CD4-positive, alpha-beta T cell treated with Interferon gamma for 1 hour (primary cell): ENCODE data around the gene ASCC2.
"Not testable (repeated sequence)": the region's sequence is repeated elsewhere in the genome, so short reads cannot be mapped to it uniquely, and the experiment has no call there.

Experiments used
- DNase-seq: peaks from one replicate; pipeline ENCODE4 v3.0.0-alpha.2; 2020

ASCC2 gene

DNA sequence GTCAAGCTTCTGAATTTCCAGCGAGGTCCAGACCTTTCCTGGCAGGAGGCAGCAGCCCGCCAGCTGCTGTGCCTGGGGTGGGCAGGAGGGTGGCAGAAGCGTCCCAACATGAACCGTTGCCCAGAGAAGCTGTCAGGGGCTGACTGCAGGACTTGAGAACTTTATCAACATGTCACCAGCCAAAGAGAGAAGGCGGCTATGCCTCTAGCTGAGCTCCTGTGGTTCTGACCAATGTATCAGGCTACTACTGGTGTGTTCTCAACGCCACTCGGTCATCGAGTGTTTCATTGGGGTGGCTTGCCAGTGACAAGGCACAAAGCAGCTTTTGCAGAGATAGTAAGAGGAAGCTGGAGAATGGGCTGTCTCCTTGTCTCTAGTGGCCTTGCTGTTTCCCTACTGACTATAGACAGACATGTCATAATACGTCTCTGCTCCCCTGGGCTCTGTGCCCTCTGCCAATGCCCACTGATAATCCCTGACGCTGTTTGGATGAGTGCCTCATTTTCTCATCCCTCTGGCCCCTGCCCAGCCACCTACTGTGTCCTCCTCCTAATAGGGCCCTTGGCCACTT is 17.6 kb upstream of the ASCC2 start:
- DNase-seq, result peak; percentile 19

DNA sequence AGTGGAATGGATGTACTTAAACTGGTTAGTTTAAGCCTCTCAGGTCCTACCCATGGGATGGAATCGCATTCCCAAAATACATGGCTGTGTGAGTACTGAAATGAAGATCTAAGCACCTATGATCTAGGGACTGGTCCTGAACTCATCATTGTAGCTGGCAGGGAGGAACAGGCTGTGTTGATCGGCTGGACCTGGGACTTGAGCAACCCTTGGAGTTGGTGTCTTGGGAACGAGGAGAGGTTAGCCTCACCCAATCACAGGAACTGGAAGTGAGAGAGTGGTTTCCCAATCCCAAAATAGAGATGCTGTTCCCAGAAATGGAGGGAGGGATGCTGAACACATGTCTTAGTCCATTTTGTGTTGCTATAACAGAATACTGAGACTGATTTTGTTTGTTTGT is 16.4 kb upstream of the ASCC2 start:
- no peak for DNase-seq

DNA sequence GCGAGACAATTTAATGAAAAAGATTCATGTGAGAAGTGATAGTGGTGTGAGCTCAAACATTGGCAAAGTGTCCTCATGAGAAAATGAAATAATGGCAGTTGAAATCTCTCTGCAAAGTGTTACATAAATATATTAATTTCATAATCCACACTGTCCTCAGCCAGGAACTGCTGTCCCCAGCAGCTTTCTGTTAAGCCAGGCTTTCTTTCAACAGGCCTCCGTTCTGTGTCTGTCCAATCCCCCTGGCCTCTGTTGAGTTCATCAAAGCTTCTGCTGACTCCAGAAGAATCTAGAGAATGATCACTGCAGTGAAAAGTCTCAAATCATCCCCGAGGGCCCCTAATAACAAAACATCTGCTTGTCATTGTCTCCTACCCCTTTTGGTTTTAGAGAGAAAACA is 10.0 kb upstream of the ASCC2 start:
- no peak for DNase-seq

DNA sequence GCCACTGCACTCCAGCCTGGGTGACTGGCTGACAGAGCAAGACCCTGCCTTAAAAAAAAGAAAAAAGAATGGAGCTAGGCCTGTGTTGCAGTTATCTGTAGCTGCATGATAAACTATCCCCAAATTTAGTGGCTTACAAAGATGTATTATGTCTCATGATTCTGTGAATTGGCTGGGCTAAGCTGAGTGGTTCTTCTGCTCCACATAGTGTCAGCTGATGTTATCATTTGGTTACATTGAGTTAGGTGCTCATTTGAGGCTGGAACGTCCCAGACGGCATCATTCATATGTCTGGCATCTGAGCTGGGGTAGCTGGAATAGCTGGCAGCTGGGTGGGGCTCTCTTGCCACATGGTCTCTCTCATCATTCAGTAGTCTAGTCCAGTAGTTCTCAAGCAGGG is 8.2 kb upstream of the ASCC2 start:
- no peak for DNase-seq

DNA sequence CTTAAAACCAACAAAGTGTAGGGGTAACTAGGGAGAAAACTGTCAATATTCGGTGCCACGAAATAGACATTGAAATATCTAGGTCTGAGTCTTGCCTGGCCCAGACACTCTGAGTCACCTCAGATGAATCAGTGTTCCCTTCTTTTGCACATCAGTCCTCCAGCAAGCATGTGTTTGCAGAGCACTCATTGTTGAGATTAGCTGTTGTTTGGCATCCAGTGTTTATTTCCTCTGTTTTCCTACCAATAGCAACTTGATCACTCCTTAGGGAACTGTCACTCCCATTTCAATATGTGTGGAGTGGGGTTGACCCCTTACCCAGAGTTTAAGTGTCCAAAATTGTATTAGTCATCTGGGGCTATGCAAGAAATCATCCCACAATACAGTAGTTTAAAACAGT is 4.7 kb upstream of the ASCC2 start:
- no peak for DNase-seq

DNA sequence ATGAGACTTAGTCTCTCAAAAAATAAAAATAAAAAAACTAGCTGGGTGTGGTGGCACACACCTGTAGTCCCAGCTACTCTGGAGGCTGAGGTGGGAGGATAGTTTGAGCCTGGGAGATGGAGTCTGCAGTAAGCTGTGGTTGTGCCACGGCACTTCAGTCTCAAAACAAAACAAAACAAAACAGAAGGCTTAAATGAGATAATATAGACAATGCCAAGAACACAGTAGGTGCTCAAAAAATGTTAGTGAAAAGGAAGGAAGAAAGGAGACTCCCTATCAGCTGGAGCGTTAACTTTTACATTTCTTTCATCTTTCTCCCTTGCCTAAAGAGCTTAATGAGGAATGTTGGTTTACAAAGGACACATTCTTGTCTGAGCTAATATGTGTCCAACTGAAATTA is 4.1 kb upstream of the ASCC2 start:
- DNase-seq, result no peak

DNA sequence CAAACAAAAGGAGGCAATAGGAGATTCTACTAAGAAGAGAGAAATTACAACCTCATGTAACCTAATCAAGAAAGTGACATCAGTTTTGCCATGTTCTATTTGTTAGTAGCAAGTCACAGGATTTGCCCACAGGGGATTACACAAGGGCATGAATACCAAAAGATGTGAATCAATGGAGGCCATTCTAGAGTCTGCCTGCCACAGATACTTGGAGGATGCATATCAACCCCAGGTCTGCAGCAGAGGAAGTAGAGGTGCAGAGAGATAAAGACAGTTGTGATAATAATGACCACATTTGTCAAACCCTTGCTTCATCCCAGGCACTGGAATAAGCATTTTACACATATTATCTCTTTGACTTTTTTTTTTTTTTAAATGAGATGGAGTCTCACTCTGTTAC is 2.4 kb upstream of the ASCC2 start:
- DNase-seq, result no peak

DNA sequence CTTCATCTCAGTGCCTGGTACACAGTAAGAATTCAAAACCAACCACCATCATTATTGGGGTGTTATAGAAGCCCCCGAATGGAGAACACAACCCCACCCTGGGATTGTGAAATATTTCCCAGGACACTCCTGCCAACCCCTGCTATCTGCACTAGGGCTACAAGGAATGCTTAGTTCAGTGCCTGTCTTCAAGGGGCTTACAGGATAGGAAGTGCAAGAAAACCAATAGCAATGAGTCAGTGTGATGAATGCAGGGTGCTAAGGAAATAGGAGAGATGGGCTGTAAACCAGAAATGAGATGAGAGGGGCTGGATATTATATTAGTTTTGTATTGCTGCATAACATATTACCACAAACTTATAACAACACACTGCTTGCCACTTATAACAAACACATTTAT is 965 bp upstream of the ASCC2 start:
- no peak for DNase-seq

DNA sequence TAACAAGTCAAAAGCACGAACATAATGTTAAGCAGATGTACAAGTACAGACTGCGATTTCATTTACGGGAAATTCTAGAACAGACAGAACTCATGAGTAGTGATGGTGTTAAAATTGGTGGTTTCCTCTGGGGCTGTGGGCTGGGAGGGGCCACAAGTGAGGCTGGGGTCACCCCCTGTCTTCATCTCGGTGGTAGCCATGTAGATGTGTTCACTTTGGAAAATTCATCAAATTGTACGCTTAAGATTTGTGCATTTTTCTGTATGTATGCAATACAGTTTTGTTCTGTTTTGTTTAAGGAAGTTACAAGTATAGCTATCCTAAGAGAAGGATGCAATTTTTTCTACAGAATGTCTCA is 504 bp upstream of the ASCC2 start:
- DNase-seq, result no peak

DNA sequence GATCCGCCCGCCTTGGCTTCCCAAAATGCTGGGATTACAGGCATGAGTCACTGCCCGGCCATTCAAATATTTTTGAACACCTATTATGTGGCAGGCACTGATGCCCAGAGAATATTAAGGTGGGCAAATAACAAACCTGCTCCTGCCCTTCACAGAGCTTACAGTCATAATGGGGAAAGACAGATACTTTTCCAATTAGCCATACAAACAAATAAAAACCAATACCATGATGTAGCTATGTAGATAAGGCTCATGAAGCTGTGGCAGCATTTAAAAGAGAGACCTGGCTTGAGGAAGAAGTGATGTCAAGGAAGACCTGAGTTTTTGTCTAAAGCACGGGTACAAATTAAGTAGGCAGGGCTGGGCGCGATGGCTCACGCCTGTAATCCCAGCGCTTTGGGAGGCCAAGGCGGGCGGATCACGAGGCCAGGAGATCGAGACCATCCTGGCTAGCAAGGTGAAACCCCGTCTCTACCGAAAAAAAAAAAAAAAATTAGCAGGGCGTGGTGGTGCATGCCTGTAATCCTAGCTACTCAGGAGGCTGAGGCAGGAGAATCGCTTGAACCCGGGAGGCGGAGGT is 1.2 kb downstream of the ASCC2 start:
- not testable (repeated sequence) for DNase-seq

DNA sequence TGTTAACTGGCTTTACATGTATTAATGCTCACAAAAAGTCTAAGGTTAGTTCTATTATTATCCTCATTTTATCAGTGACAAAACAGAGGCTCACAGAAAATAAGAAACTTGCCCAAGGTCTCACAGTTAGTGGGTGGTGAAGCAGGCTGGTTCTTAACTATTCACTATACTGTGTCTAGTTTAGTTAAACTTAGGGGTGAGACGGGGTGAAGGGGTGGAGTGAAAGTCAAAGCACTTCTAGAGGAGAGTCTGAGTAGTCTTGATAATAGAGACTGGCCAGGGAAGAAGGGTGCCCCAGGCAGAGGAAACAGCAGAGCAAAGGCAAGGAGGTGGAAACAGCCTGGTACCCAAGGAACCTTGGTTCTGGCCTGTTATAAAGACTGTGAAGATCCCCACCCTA is 4.0 kb downstream of the ASCC2 start:
- DNase-seq, result no peak

DNA sequence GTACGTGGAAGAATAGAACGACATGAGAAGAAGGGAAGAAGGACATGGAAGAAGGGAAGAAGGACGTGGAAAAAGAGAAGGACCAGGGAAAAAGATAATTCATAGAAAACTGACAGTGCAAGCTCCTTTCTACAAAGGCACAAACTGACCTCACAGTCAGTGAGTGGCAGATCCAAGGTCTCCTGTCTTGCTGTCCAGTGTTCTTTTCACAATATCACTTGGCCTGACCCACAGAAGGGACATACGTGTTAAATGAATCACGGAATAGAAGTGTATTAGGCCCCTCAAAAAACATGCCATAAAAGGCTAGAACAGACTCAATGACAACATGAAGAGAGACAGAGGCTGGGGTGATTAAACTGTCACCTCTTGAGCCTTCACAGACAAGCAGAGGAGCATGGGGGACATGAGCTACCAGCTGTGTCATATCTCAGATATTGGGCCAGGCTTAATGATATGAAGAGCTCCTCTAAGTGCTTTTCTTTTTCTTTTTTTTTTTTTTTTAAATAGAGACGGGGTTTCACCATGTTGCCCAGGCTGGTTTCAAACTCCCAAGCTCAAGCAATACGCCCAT is 4.6 kb downstream of the ASCC2 start:
- no peak for DNase-seq

DNA sequence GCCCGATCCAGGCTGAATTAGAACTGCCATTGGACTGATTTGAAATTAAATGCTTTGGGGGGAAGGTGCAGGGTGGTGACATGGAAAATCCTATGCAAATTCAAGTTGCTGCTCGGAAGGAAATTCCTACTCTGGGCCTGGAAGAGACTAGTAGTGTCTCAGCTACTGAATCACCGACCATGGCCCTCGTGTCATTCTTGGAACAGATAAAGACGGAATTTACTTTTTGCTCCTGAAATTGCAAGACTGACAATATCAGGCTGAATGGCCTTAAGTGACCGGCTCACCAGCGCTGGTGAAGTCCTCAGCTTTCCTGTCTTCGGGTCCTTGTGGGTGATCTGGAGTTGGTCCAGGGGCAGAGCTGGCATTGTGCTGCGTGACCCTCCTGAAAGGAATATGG is 6.1 kb downstream of the ASCC2 start:
- DNase-seq, result no peak

DNA sequence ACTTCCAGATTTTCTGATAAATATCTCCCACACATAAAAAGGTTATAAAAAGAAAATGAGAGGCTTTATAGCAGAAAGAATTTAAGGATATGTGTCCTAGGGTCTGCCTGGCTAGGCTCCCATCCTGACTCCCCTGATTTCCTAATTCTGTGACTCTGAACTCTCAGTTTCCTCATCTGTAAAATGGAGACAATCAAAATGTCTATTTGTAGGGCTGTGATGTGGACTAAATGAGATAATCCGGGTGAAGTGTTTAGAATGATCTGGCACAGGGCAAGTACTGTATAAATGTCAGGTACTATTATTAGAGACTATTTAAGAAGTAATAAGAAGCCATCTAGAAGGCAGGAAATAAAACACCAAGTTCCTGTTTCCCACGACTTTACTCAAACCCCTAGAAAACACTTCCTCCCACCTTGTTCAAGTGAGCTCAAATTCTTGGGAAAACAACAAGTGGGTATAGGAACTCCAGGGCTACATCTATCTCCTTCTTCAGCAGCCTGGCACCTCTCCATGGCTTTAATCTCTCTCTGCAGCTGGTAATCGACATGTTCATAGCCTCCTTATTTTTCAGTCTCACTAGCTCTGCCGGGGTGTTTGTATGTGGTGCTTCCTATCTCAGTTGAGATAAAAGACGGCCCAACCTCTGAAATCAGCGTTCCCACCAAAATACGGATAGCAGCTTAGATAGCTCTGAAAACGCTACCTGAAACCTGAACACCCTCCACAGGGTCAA is 6.7 kb downstream of the ASCC2 start:
- no peak for DNase-seq

DNA sequence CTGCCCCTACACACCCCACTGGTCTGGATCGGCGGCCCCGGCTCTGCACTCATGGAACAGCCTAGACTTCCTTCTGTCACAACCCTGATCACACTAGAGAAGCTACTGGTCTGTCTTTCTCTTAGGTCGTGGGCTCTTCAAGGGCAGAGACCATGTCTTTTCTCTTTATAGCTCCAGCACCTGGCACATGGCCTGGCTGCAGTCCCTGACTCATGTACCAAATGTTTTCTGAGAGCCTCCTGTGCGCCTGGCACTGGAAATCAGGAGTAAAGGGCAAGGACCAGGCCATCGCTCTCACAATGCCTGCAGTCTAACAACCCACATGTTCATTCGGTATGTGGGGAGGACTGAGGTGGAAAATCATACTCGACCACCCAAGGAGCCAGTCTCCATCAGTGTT is 7.5 kb downstream of the ASCC2 start:
- no peak for DNase-seq

DNA sequence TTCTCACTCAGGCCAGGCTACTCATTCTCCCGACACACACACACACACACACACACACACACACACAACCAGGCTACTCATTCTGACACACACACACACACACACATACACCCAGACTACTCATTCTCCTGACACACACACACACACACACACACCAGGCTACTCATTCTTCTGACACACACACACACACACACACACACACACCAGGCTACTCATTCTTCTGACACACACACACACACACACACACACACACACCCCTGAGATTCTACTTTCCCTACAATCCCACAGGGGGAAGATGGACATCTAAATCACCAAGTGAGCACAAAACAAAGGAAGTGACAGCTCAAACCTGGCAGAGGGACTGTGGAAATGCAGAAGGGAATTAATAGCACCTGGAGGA is 10.3 kb downstream of the ASCC2 start:
- DNase-seq, result not testable (repeated sequence)

DNA sequence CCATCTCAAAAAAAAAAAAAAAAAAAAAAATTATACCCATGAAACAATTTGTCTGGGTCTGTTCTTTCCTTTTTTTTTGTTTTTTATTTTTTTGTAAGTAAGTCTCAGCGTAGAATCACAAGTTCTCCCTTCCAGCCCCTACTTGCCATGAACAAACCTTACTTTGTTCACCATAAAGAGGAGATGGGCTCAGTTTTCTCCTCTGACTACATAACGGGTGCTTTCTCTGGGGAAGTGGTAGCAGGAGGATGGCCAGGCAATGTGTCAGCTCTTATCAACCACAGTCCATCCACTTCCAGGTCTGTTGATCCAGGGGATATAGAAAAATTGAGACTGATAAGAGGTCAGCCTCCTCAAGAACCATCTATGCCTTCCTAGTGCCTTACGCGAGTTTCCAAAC is 11.0 kb downstream of the ASCC2 start:
- DNase-seq, result no peak

DNA sequence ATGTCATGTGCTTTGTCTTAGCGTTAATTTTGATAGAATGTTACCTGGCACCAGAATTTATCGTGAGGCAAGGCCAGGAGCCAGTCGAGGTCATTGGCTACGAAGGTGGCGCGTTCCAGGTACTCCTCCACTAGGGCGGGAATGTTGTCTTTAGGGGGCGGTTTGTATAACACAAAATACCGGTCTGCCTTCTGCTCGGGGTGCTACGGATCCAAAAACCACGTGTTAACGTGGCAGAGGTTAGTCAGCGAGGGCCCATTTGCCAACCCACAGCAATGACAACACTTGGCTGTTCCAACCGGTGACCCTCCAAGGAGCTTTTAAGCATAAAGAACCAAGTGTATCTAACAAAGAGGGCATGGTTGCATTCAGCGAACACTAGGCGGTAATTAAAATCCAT is 12.5 kb downstream of the ASCC2 start:
- no peak for DNase-seq

DNA sequence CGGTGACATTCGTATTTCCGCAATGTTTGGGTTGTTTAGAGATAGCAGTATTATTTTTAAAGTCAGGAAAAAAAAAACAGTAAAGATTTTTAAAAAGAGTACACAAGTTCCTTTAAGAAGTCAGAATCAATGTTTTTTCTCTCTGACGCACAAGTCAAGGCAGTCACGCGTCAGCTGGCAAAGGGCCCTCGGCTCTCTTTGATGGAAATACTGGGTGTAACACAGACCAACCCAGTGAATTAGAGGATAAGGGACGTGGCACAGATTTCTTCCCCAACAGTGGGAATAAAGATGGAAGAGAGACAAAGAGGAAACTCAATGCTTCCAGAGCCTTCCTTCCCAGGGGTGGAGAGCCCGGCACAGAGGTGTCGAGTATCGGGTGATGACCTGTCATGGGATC is 13.4 kb downstream of the ASCC2 start:
- DNase-seq, result no peak

DNA sequence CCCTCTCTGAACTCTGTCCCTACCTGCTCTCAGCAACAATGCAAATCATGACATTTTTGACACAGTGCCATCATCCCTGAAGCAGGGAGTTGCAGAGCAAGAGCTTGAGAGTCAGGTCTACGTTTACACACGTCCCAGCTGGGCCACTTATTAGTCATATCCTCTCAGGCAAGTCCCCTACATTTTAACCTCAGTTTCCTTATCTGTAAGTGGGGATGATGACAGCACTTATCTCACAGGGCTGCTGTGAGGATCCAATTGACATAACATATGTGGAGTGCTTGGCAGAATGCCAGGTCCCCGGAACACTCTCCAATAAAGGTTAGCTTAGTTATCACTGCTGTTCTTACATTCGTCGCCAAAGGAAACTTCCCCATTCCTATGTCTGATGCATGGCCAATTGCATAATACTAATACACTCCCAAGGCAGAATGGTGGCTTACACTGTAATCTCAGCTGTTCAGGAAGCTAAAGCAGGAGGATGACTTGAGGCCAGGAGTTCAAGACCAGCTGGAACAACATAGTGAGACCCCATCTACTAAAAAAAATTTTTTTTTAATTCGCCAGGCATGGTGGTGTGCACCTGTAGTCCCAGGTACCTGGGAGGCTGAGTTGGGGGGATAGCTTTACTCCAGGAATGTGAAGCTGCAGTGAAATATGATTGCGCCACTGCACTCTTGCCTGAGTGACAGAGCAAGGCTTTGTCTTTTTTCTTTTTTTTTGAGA is 16.6 kb downstream of the ASCC2 start:
- peak; percentile 68 for DNase-seq

DNA sequence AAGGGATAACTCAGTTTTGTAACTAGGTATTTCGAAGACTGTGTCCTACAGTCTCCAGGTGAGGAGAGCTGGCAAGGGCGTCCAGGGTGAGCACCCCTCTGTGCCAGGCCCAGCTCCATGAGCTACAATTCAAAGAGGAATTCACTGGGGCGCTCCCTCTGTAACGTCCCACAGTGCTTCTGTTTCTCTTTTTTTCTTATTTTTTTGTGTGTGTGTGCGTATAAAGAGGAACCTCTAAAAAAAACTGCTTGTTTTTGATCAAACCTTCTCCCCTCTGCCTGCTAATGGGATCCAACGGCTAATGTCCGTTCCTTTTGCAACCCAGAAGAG is 17.1 kb downstream of the ASCC2 start:
- DNase-seq, result no peak

DNA sequence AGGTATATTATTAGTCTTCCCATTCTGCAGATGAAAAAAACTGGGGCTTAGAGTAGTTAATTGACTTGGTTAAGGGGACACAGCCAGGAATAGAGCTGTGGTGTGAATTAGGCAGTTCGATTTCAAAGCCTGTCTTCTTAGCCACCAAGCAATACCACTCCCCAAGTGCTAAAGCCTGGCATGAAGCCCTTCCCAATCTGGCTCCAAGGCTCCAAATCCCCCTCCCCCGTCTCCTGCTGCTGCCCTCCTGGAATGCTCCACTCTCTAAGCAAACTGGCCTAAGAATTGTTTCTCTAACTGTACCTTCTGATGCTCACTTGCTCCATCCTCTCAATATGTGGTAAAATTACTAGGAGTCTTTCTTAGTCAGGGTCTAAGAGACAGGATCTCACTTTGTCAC is 18.6 kb downstream of the ASCC2 start:
- DNase-seq, result no peak

DNA sequence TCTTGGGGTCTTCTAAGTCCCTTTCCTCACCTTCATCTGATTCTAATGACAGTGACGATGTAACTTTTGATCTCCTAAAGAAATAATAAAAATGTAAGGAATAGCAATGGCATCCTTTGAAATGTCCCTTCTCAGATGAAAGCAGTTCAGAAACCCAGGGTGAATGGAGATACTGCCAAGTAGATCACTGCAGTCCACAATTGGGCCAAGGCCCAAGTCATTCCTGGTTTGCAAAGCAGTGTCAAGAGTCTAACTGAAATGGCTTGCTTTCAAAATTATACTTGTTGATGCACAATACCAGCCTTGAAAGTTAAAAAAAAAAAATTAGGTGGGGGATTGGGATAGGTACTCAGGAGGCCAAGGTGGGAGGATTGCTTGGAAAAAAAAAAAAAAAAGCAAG is 20.4 kb downstream of the ASCC2 start:
- DNase-seq, result no peak

DNA sequence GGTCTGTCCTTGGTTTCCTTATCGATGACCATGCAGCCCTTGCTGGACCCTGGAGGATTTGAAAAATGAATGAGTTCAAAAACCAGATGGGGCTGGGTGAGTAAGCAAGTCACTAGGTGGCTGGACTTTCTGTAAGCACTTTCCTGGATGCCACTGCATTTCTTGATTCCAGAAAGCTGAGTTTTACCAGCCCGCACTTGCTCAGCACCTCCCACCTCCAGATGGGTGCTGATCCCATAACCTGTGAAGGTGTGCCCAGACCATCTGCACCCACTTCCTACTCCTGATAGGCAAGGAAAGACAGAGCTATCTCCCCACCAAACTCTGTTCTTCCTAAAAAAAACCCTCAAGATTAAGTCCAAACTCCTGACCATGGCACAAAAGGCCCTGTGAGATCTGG is 21.1 kb downstream of the ASCC2 start:
- DNase-seq, result no peak
